K562 (cell line): ENCODE data around the gene PCDH9. TPM values are rescaled to one million over a fixed set of nuclear protein-coding genes. Genes with fewer than 3 reads are reported as not detected.

Experiments used
- ATAC-seq: fragments of 200-7000 bp; cut with Tn5 transposase; 3 replicates; pipeline ENCODE4 v1.9.1; 2020; ENCODE audit warnings: moderate library complexity
- BruUV-seq: library from RNA; stranded (reverse); fragments of 400-500 nt; replicated peaks from 2 replicates; lab custom pipeline; 2021; lab: Mats Ljungman, UMichigan
- CTCF ChIA-PET: fragments of 300-600 bp; formaldehyde crosslinking; extraction: SDS; loops from one replicate; lab custom pipeline; 2021; ENCODE audit warnings: low intra/inter-chr PET ratio; lab: Yijun Ruan, JAX
- POLR2A ChIA-PET: fragments of 300-600, 350-650 bp; sonication (Branson Sonifier 250); formaldehyde crosslinking; extraction: SDS; loops from one replicate; lab custom pipeline; 2021; ENCODE audit warnings: antibody characterized with exemption, inconsistent platforms; lab: Yijun Ruan, JAX
- DNase-seq, 4 experiments: peaks; one replicate each; pipeline versions ENCODE4 v3.0.0 to v3.0.0-alpha.2; 2011 to 2018; ENCODE audit warnings: low spot score in 3 of 4, mixed read lengths in 3 of 4; ENCODE audit errors: extremely low read depth in 1 of 4
- FAIRE-seq: peaks from 2 replicates; lab custom pipeline; 2011; peaks lifted over from hg19 to GRCh38; lab: Jason Lieb, UNC
- H2AFZ ChIP-seq: 2 replicates; pipeline ENCODE4 v1.6.0; 2011; ENCODE audit warnings: low read depth, low read length, control low read depth, inconsistent platforms
- H3K27ac ChIP-seq: fragments of 200-600 bp; 3 replicates; pipeline ENCODE4 v1.8.0; 2011; ENCODE audit warnings: low read depth, mild to moderate bottlenecking, control low read depth, inconsistent platforms, low read length, moderate library complexity, mixed read lengths; ENCODE audit errors: extremely low read depth
- H3K27me3 ChIP-seq, 2 experiments: fragments of 300-600 bp in 1 of 2; 2 replicates in 1 of 2; 3 replicates in 1 of 2; pipeline versions ENCODE4 v1.6.0 to v1.8.0; 2011; ENCODE audit warnings: inconsistent platforms in 2 of 2, low read length in 2 of 2, mild to moderate bottlenecking in 1 of 2, mixed read lengths in 1 of 2, moderate library complexity in 1 of 2; ENCODE audit not compliant: control insufficient read depth in 2 of 2, insufficient read depth in 2 of 2
- H3K36me3 ChIP-seq: fragments of 300-600 bp; 3 replicates; pipeline ENCODE4 v1.8.0; 2011; ENCODE audit warnings: mild to moderate bottlenecking, low read length, inconsistent platforms; ENCODE audit not compliant: control insufficient read depth, insufficient read depth
- H3K4me1 ChIP-seq, 2 experiments: fragments of 200-600 bp in 1 of 2; replicated peaks in 1 of 2; 2 replicates in 1 of 2; 3 replicates in 1 of 2; pipeline versions ENCODE4 v1.5.1 to v1.8.0; 2011; ENCODE audit warnings: inconsistent platforms in 2 of 2, low read length in 2 of 2, mild to moderate bottlenecking in 1 of 2, mixed read lengths in 1 of 2, moderate library complexity in 1 of 2; ENCODE audit not compliant: control insufficient read depth in 2 of 2, insufficient read depth in 2 of 2
- H3K4me2 ChIP-seq: 2 replicates; pipeline ENCODE4 v1.6.1; 2011; ENCODE audit warnings: low read length, control low read depth, inconsistent platforms, mixed read lengths; ENCODE audit not compliant: insufficient read depth
- H3K4me3 ChIP-seq: fragments of 200-600 bp; sonication (generic), shearing (Covaris generic); 2 replicates; pipeline ENCODE4 v1.5.1; 2016; ENCODE audit warnings: control low read depth, inconsistent platforms
- H3K79me2 ChIP-seq: fragments of 200-600 bp; 3 replicates; pipeline ENCODE4 v1.8.0; 2011; ENCODE audit warnings: low read length, inconsistent platforms; ENCODE audit not compliant: control insufficient read depth, insufficient read depth
- H3K9ac ChIP-seq, 2 experiments: 2 replicates each; pipeline versions ENCODE4 v1.6.0 to v1.6.1; 2011; ENCODE audit warnings: low read depth in 2 of 2, low read length in 2 of 2, control low read depth in 1 of 2, inconsistent platforms in 1 of 2, mild to moderate bottlenecking in 1 of 2, mixed read lengths in 1 of 2; ENCODE audit not compliant: insufficient read depth in 1 of 2
- H3K9me1 ChIP-seq: one replicate; pipeline ENCODE4 v1.6.0; 2011; ENCODE audit warnings: inconsistent platforms, mild to moderate bottlenecking, low read length, moderate library complexity; ENCODE audit not compliant: control insufficient read depth, insufficient read depth
- H3K9me3 ChIP-seq: replicated peaks from 2 replicates; pipeline ENCODE4 v1.5.1; 2011; ENCODE audit warnings: low read depth, low read length, inconsistent platforms; ENCODE audit not compliant: control insufficient read depth, insufficient read depth
- H4K20me1 ChIP-seq: replicated peaks from 2 replicates; pipeline ENCODE4 v1.6.1; 2011; ENCODE audit warnings: low read length, inconsistent platforms, mixed read lengths; ENCODE audit not compliant: control insufficient read depth, insufficient read depth
- E2F8 ChIP-seq: fragments of 450-650 bp; IDR thresholded peaks from 2 replicates; pipeline ENCODE4 v1.7.1; 2018; ENCODE audit warnings: mild to moderate bottlenecking, low read depth; ENCODE audit not compliant: partially characterized antibody
- EGR1 ChIP-seq: fragments of 450-650 bp; conservative IDR thresholded peaks from 2 replicates; pipeline ENCODE4 v1.6.1; 2017; ENCODE audit warnings: mild to moderate bottlenecking
- GATAD2A ChIP-seq: fragments of 450-650 bp; IDR thresholded peaks from 2 replicates; pipeline ENCODE4 v1.6.1; 2017
- IFI16 ChIP-seq: fragments of 250-450 bp; sonication (Bioruptor Pico); IDR thresholded peaks from 2 replicates; pipeline ENCODE4 v2.1.2; 2022; ENCODE audit warnings: mild to moderate bottlenecking, inconsistent platforms
- PTBP1 ChIP-seq: fragments of 200-400 bp; formaldehyde crosslinking; IDR thresholded peaks from 2 replicates; pipeline ENCODE4 v1.6.1; 2017; ENCODE audit warnings: low read depth, low read length
- PYGO2 ChIP-seq: fragments of 450-650 bp; IDR thresholded peaks from 2 replicates; pipeline ENCODE4 v1.6.1; 2016; ENCODE audit warnings: mild to moderate bottlenecking, missing genetic modification characterization, moderate library complexity, missing compliant biosample characterization
- THRB ChIP-seq: fragments of 450-650 bp; formaldehyde crosslinking; conservative IDR thresholded peaks from 2 replicates; pipeline ENCODE4 v1.4.0; 2022; ENCODE audit warnings: mild to moderate bottlenecking, missing genetic modification characterization
- ZBTB40 ChIP-seq, 2 experiments: fragments of 450-650 bp in 1 of 2; sonication (generic) in 1 of 2; formaldehyde crosslinking in 1 of 2; IDR thresholded peaks; 2 replicates each; pipeline versions ENCODE4 v1.7.1 to v1.9.0; 2016 to 2022; ENCODE audit warnings: inconsistent platforms in 1 of 2, mild to moderate bottlenecking in 1 of 2, missing genetic modification reagents in 1 of 2
- ZNF282 ChIP-seq: sonication (generic); formaldehyde crosslinking; IDR thresholded peaks from 2 replicates; pipeline ENCODE4 v1.8.1; 2023; ENCODE audit warnings: missing genetic modification reagents
- ZNF41 ChIP-seq: fragments of 250-450 bp; sonication (Bioruptor Pico); conservative IDR thresholded peaks from 2 replicates; pipeline ENCODE4 v1.4.0; 2020; ENCODE audit warnings: mild to moderate bottlenecking
- ZNF507 ChIP-seq: conservative IDR thresholded peaks from 2 replicates; pipeline ENCODE4 v1.6.1; 2017; ENCODE audit warnings: missing genetic modification characterization, missing compliant biosample characterization
- WGBS: fragments of 100-300 bp; shearing (Covaris generic); methylation state at CpG from one replicate; pipeline ENCODE4 v1.1.6; 2016; ENCODE audit warnings: low coverage, mixed read lengths; ENCODE audit not compliant: insufficient coverage; ENCODE audit errors: missing lambda C conversion rate; 5-methylcytosine and 5-hydroxymethylcytosine counted together
- in situ Hi-C: fragments of 300-500 bp; cut with MboI; formaldehyde crosslinking; loops from 4 replicates; pipeline ENCODE4 v1.15.0; 2018; ENCODE audit warnings: inconsistent platforms, mixed read lengths
- intact Hi-C: fragments of 100-400 bp; cut with micrococcal nuclease; formaldehyde crosslinking; loops from 2 replicates; pipeline ENCODE4 v1.14.2; 2022
- polyA plus RNA-seq, 8 experiments: library from polyadenylated mRNA; depleted of rRNA in 4 of 8; stranded (reverse) in 5 of 8; unstranded in 3 of 8; fragments of >200 nt; fragmentation: Nextera tagmentation in 2 of 8; fragmentation: Illumina TruSeq in 1 of 8; extraction: Ambion mirVana in 2 of 8; extraction: Trizol in 1 of 8; gene quantifications; 2 replicates each; pipeline versions ENCODE4 v1.2.1 to v1.2.3, GENCODE V29; 2011 to 2014; ENCODE audit warnings: inconsistent platforms in 1 of 8, missing spikeins in 1 of 8
- total RNA-seq, 7 experiments: library from RNA; depleted of rRNA in 6 of 7; stranded (reverse); fragments of >200 nt in 6 of 7; fragmentation: Illumina TruSeq in 2 of 7; extraction: Trizol in 2 of 7; gene quantifications; 2 replicates each; pipeline versions ENCODE4 v1.2.1 to v1.2.3, GENCODE V29; 2011 to 2021; ENCODE audit warnings: low replicate concordance in 1 of 7

Gene PCDH9
- total and polyA plus RNA-seq, 9 of the 15 experiments (the other 6 are each of a cell fraction or from before 2014, with no cell fraction given): 1.1 to 6.7 (median 4.9) TPM

- Histone ChIP-seq H3K4me3 (no peak overlapping the region), H3K9me1 (no peaks in the 10 kb centered on the region), H3K9me3 (no peaks in the 10 kb centered on the region), H4K20me1 (no peaks in the 10 kb centered on the region), H3K36me3 (no peaks in the 10 kb centered on the region), H3K79me2 (no peaks in the 10 kb centered on the region), H3K27ac (no peak overlapping the region), H2AFZ (no peak overlapping the region), H3K27me3 (no peaks in the 10 kb centered on the region), H3K9ac (no peak overlapping the region), H3K4me2 (no peak overlapping the region), H3K4me1 (no peaks in the 10 kb centered on the region)
- ATAC-seq (no peak), DNase-seq (no peak), FAIRE-seq (no peak)
- CTCF ChIA-PET: no interaction called here
- 46% methylated on average over 2 of the region's 2 CpGs for WGBS
- POLR2A ChIA-PET: no interaction called here
- intact Hi-C loops (no loop called here), in situ Hi-C loops (no loop called here)
- BruUV-seq: no TSS peak
- TF ChIP-seq THRB (CRISPR knock-in tag) (no peak), PYGO2 (no peak), PTBP1 (no peak), ZNF41 (CRISPR knock-in tag) (no peak), GATAD2A (no peak), ZBTB40 (IDR thresholded peaks at IDR 0.05) (no peak), ZBTB40 (CRISPR knock-in tag; IDR thresholded peaks at IDR 0.05) (no peak), ZNF282 (CRISPR knock-in tag) (no peak), IFI16 (no peak), EGR1 (no peak), ZNF507 (tag) (no peak), E2F8 (no peak)
Observed at GRCh38 chr13:66459143-66459542, 771.0 kb downstream of the PCDH9 start.
